Posterior vena cava (tissue), 2 donors: ENCODE results near the gene TPX2. TPM values are rescaled to one million over a fixed set of nuclear protein-coding genes. Genes with fewer than 3 reads are reported as not detected.
A peak's percentile ranks its signal among the peaks of the same experiment; 100 is the strongest.

Experiments used
- DNase-seq: peaks from one replicate; pipeline ENCODE4 v3.0.0-alpha.2; 2020; ENCODE audit warnings: low spot score
- intact Hi-C, 2 donors: fragments of 100-400 bp; cut with DNase I; formaldehyde crosslinking; loops; one replicate each; pipeline versions ENCODE4 v1.14.1 to v1.14.2; 2022 to 2023
- total RNA-seq, 2 donors: library from RNA; stranded (reverse); fragmentation: NEBNext Ultra II Directional; extraction: Animal tissue kit (Norgen Biotek cat#: 25700); gene quantifications; one replicate each; pipeline ENCODE4 v1.2.1, GENCODE V29; 2021
- donor health status: DM: yes; HTN: yes; CAD: no.
- donor health status: DM: yes; HTN: yes; CAD: no.

Gene TPX2
- total RNA-seq, 2 donors from 2014 or later: 0.76 to 0.88 TPM

DNA sequence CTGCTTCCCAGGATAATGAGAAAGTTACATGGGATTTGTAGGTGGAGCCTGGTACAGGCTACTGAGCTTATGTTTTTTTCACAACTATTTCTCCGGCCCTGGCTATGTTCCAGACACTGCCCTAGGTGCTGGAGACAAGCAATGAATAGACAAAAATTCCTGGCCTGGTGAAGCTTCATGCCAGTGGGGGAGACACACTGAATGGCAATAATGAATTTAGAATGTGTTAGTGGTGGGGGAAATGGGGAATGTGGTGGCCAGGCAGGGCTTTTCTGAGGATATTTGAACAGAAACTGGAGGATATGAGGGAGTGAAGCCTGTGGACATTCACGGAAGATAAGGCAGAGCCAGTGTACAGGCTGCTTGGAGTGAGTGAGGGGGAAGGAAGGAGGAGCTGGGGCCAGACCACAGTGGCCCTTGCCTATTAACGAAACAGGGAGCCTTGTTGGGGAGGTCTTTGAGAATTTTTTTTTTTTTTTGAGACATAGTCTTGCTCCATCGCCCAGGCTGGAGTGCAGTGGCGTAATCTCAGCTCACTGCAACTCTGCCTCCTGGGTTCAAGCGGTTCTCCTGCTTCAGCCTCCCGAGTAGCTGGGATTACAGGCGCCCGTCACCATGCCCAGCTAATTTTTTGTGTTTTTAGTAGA lies 99.7 kb downstream of the TPX2 start:
- intact Hi-C loops: loop anchor here in 1 of 2 donors (5.0 kb wide), 1 partner anchor 114 kb away; the partner anchor contains the start of gene PDRG1
- no peak for DNase-seq

GRCh38 chr20:31839782-31840487 lies 100.8 kb downstream of the TPX2 start:
- intact Hi-C loops: loop anchor here (5.0 to 10.0 kb wide), 2 partner anchors 112 to 115 kb away; partner anchors contain the start of gene PDRG1 (in 2 of the 2)
- no peak for DNase-seq

GRCh38 chr20:31840906-31841816 lies 102.1 kb downstream of the TPX2 start:
- DNase-seq: no peak
- intact Hi-C loops: loop anchor here in 1 of 2 donors (10.0 kb wide), 1 partner anchor 114 kb away; the partner anchor contains the start of gene PDRG1

GRCh38 chr20:31841928-31842327 lies 102.8 kb downstream of the TPX2 start:
- DNase-seq: peak; percentile 82
- intact Hi-C loops: loop anchor here in 1 of 2 donors (10.0 kb wide), 1 partner anchor 113 kb away; the partner anchor contains the start of gene PDRG1

DNA sequence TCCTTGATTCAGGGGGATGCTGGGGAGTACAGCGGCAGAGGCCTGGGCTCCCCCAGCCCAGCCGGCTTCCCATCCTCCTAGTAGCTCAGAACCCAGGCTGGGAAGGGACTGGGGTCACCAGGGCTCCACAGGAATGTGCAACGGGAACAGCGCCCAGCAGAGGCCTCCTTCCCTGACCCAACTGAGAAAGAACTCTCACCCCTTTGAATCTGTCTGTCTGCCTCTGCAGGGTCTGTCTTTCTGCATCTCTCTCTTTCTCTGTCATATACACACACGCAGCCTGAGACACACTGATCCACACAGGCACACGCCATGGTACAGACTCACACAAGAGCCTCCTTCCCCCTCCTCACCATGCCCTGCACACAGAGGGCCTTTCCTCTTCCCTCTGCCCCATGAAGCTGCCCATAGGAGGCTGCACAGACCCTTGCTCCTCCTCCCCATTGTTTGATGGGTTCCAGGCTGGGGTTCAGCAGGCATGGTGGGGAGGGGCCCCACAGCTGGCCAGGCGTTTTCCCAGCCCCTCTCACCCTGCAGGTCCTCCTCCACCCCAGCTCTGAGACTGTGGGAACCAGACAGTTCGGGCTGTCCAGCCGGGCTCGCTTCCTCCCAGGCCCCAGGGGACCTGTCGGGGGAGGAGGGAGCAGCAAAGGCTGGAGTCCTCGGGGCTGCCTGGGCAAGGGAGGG lies 103.5 kb downstream of the TPX2 start:
- DNase-seq: peak; percentile 88
- intact Hi-C loops: loop anchor here in 1 of 2 donors (10.0 kb wide), 1 partner anchor 112 kb away; the partner anchor contains the start of gene PDRG1

DNA sequence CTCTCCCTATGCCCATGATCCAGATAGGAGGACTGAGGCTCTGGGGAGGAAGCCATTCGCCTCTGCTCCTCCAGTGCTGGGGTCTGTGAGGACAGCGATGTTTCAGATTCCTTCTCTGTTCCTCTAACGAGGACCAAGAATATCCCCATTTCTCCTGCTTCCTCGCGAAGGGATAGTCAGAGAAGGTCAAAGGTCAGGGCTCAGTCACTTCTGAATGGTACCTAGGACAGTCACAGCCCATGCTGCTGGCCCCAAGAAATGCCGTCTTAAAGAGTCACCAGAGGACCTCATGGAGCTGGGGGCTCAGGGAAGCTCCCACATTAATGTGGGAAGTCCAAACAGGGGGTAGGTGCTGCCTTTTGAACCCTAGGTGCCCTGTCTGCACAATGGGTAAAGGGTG lies 104.2 kb downstream of the TPX2 start:
- intact Hi-C loops: loop anchor here in 1 of 2 donors (10.0 kb wide), 1 partner anchor 112 kb away; the partner anchor contains the start of gene PDRG1
- DNase-seq: no peak

DNA sequence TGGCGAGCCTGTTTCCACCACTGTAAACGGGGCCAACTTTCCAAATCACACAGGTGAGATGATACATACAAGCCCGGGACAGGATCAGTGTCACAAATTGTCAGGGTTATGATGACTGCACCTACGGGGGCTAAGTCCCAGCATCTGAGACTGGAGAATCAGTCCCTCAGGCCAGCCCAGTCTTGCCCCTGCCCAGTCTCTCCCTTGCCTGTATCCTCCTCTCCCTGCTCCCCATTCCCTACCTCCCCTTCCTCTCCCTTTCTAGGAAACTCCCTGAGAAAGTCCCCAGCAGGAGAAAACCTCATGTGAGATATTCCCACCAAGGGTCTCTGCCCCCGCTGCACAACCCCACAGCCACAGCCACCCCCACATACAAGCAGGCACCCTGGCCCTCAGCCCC lies 104.8 kb downstream of the TPX2 start:
- intact Hi-C loops: loop anchor here in 1 of 2 donors (10.0 kb wide), 1 partner anchor 111 kb away; the partner anchor contains the start of gene PDRG1
- DNase-seq: no peak

GRCh38 chr20:31844737-31845299 lies 105.7 kb downstream of the TPX2 start:
- DNase-seq: no peak
- intact Hi-C loops: loop anchor here in 1 of 2 donors (10.0 kb wide), 1 partner anchor 110 kb away; the partner anchor contains the start of gene PDRG1

GRCh38 chr20:31845300-31845863 lies 106.3 kb downstream of the TPX2 start, which contains the start of gene FOXS1:
Gene FOXS1 (minus strand): TSS chr20:31845604. CDS start chr20:31845542, 62 bp downstream.
- intact Hi-C loops: loop anchor here in 1 of 2 donors (10.0 kb wide), 1 partner anchor 109 kb away; the partner anchor contains the start of gene PDRG1
- DNase-seq: no peak

GRCh38 chr20:31846793-31847138 lies 107.7 kb downstream of the TPX2 start:
- intact Hi-C loops: loop anchor here in 1 of 2 donors (10.0 kb wide), 1 partner anchor 108 kb away; the partner anchor contains the start of gene PDRG1
- no peak for DNase-seq

- no peak for DNase-seq
- intact Hi-C loops: loop anchor here in 1 of 2 donors (10.0 kb wide), 1 partner anchor 106 kb away; the partner anchor contains the start of gene PDRG1
These were observed 109.3 kb downstream of the TPX2 start for GRCh38 chr20:31848088-31848999.

DNA sequence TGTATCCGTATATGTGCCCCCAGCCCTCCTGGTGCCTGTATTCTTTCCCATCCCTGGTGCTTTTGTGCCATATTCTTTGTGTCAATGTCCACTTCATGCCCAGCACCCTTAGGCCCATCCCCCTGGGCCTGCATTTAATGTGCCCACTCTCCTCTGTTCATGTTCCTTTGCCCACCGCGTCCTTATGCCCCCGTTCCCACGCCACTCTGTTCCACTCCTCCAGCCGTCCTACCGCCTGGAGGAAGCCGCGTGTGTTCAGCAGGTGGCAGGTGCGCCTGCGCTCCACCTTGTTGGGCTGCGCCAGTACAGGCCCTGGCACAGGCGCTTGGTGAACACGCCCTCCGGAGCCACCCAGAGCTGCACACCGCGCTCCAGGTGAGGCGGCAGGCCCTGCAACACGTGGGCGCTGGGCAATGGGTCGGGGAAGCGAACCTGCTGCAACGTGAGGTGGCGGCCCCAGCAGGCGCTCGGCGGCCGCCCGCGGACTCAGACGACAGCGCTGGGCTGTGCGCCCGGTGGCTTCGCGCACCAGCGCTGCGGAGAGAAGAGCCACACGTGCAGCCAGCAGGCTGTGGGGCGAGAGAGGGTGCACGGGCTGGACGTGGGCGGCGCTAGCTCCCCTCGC lies 110.3 kb downstream of the TPX2 start:
- DNase-seq: no peak
- intact Hi-C loops: loop anchor here in 1 of 2 donors (10.0 kb wide), 1 partner anchor 105 kb away; the partner anchor contains the start of gene PDRG1
